Brain microvascular endothelial cell (primary cell): ENCODE data around the gene ATRN.

Experiments used
- DNase-seq: peaks from one replicate; pipeline ENCODE4 v3.0.0-alpha.2; 2020
- H3K27ac ChIP-seq: fragments of 250-450 bp; sonication (Bioruptor Pico); 2 replicates; pipeline ENCODE4 v1.5.1; 2020; ENCODE audit warnings: mild to moderate bottlenecking, moderate library complexity
- H3K27me3 ChIP-seq: fragments of 250-450 bp; sonication (Bioruptor Pico); replicated peaks from 2 replicates; pipeline ENCODE4 v1.5.1; 2020; ENCODE audit warnings: mild to moderate bottlenecking
- H3K36me3 ChIP-seq: fragments of 250-450 bp; sonication (Bioruptor Pico); replicated peaks from 2 replicates; pipeline ENCODE4 v1.5.1; 2020; ENCODE audit warnings: mild to moderate bottlenecking
- H3K4me3 ChIP-seq: 2 replicates; pipeline ENCODE4 v1.5.1; 2011; ENCODE audit warnings: low read depth, mild to moderate bottlenecking, control low read depth, low read length, moderate library complexity
- in situ Hi-C: cut with HindIII; loops from 2 replicates; pipeline ENCODE4 v1.10.0; 2017; ENCODE audit warnings: low sequenced_read_pairs, low pct_ligation_motif_present
- TF ChIP-seq, protein P1 (sequence below): IDR thresholded peaks from 2 replicates; pipeline ENCODE4 v1.5.1; 2011; ENCODE audit warnings: low read depth, mild to moderate bottlenecking, moderate library complexity, low read length, control low read depth, inconsistent platforms; ENCODE audit errors: missing control alignments

The ATRN gene

DNA sequence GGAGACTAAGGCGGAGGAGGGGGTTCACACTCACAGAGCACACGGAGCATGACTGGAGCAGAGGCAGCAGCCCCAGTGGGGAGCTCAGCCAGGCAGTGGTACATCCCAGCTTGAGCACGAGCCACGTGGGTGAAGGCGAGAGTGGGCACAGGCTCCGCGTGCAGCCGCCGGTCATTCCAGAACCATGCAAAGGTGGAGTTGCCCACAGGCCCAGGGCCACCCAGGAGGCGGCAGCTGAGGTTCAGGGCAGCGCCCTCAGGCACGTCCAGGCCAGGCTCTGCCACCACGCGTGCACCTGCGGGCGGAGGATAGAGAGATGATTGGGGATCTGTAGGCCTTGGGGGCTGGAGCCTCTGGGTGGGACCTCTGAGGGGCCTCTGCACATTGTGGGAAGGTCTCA lies 220.5 kb downstream of the ATRN start:
- DNase-seq = no peak
- in situ Hi-C loops = no loop called here
- Histone ChIP-seq H3K4me3 (no peak overlapping the region), H3K27me3 (no peaks in the 10 kb centered on the region), H3K27ac (no peak overlapping the region), H3K36me3 (no peaks in the 10 kb centered on the region)
- TF ChIP-seq, protein P1, sequence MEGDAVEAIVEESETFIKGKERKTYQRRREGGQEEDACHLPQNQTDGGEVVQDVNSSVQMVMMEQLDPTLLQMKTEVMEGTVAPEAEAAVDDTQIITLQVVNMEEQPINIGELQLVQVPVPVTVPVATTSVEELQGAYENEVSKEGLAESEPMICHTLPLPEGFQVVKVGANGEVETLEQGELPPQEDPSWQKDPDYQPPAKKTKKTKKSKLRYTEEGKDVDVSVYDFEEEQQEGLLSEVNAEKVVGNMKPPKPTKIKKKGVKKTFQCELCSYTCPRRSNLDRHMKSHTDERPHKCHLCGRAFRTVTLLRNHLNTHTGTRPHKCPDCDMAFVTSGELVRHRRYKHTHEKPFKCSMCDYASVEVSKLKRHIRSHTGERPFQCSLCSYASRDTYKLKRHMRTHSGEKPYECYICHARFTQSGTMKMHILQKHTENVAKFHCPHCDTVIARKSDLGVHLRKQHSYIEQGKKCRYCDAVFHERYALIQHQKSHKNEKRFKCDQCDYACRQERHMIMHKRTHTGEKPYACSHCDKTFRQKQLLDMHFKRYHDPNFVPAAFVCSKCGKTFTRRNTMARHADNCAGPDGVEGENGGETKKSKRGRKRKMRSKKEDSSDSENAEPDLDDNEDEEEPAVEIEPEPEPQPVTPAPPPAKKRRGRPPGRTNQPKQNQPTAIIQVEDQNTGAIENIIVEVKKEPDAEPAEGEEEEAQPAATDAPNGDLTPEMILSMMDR = no peak

- Histone ChIP-seq H3K4me3 (no peak overlapping the region), H3K36me3 (no peaks in the 10 kb centered on the region), H3K27ac (no peak overlapping the region), H3K27me3 (no peaks in the 10 kb centered on the region)
- no peak for DNase-seq
- in situ Hi-C loops = no loop called here
- TF ChIP-seq, protein P1 = no peak
These were observed 221.1 kb downstream of the ATRN start for GRCh38 chr20:3691897-3692296.

DNA sequence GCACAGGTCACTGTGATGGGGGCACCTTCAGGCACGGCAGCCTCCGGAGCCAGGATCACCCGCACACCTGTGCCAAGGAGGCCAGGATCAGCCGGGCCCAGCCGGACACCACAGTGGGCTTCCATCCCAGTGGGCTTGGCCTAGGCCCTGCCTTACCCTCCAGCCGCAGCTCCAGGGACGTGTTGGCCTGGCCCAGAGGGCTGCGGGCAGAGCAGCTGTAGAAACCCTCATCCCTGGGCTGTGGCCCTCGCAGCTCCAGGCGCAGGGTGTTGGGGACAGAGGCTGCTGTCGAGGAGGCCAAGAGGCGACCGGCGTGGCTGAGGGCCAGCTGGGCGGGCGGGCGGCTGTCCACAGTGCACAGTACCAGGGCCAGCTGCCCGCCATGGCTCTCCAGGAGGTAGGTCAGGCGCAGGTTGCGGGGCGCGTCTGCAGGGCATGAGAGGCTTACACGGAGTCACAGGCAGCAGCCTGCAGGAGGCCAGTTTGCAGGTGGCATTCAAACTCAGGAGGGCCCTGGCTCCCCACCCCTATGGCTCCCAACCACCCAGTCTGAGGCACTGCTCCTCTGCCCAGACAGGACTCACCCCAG lies 222.0 kb downstream of the ATRN start:
- DNase-seq = no peak
- Histone ChIP-seq H3K36me3 (no peaks in the 10 kb centered on the region), H3K27me3 (no peaks in the 10 kb centered on the region), H3K4me3 (no peak overlapping the region), H3K27ac (no peak overlapping the region)
- in situ Hi-C loops = no loop called here
- TF ChIP-seq, protein P1 = no peak

GRCh38 chr20:3693376-3693775 lies 222.6 kb downstream of the ATRN start:
- no peaks in the 10 kb centered on the region for H3K36me3 ChIP-seq
- no peak overlapping the region for H3K4me3 ChIP-seq
- H3K27me3 ChIP-seq = no peaks in the 10 kb centered on the region
- no peak overlapping the region for H3K27ac ChIP-seq
- TF ChIP-seq, protein P1 = no peak
- DNase-seq = no peak
- in situ Hi-C loops = no loop called here

DNA sequence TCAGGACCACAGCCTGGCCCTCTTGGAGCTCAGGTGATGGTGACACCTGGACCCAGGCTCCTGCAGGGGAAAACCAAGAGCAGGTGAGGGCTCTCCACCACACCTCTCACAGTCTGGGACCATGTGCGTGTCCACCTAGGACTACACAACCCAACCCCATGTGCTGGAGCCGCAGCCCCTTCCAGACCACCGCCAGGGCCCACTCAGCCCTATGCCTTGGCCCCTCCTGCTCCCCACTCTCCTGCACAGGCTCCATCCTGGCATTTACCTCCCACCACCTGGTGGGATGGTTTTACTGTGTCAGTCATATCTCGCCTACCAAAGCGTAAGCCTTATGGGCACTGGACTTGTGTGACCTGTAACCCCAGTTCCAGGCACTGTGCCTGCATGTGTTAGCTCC lies 224.0 kb downstream of the ATRN start:
- H3K36me3 ChIP-seq = no peaks in the 10 kb centered on the region
- in situ Hi-C loops = no loop called here
- no peak overlapping the region for H3K27ac ChIP-seq
- no peak for DNase-seq
- TF ChIP-seq, protein P1 = no peak
- H3K4me3 ChIP-seq = no peak overlapping the region
- H3K27me3 ChIP-seq = no peaks in the 10 kb centered on the region

DNA sequence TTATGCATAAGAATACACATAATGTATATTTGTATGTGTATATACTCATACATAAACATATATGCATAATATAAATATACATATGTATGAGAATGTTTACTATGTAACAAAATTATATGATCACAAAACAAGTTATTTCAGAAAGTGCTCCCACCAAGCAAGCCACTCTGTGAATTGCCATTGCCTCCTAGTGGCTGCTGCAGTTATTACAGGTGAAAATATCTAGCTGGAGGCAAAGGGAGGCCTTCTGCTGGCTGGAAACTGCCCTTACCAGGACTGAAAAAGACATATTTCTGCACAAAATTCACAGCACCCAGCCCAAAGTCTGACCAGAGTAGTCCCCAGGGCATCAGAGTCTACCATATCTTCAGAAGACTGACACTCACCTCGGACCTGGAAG lies 225.4 kb downstream of the ATRN start:
- TF ChIP-seq, protein P1 = peak; percentile 68
- Histone ChIP-seq H3K4me3 (no peak overlapping the region), H3K36me3 (no peaks in the 10 kb centered on the region), H3K27me3 (no peaks in the 10 kb centered on the region), H3K27ac (no peak overlapping the region)
- no peak for DNase-seq
- in situ Hi-C loops = no loop called here
